ENCODE measurements around the gene AHNAK.

DNA sequence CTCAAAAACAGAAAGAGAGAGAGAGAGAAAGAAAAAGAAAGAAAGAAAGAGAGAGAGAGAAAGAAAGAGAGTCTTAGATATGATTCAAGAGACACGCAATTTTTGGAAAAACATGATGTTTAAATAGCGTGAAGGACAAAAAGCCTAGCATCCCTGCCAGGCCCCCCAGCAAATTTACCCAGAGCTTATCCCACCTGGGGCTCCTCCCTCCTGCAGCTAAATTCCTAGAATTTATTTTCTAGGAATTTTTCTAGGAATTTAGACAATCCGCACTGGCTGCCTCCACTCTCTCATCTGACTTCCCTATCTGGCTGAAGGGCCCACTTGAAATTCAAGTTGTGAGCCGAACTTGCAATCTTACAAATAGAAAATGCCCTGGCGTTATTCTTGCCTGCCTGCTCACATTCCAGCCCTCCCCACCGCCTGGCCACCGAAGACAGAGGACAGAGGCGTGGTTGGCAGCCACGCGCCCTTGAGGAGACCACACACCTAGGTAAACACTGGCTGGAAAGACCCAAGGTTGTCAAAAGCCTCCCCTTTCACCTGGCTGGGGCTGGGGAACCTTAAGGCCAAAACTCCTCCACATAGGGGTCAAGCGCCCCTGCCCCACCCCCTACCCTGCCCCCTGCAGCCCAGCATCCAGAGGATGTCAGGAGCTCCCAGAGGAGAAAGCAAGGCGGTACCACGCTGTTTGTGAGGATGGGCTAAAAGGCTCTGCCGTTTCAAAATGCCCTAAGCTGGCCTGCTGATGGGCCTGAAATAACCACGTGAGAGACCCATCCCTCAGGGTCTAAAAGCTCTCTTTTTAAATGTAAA is 42.2 kb downstream of the AHNAK start:
- TF ChIP-seq, protein P1, sequence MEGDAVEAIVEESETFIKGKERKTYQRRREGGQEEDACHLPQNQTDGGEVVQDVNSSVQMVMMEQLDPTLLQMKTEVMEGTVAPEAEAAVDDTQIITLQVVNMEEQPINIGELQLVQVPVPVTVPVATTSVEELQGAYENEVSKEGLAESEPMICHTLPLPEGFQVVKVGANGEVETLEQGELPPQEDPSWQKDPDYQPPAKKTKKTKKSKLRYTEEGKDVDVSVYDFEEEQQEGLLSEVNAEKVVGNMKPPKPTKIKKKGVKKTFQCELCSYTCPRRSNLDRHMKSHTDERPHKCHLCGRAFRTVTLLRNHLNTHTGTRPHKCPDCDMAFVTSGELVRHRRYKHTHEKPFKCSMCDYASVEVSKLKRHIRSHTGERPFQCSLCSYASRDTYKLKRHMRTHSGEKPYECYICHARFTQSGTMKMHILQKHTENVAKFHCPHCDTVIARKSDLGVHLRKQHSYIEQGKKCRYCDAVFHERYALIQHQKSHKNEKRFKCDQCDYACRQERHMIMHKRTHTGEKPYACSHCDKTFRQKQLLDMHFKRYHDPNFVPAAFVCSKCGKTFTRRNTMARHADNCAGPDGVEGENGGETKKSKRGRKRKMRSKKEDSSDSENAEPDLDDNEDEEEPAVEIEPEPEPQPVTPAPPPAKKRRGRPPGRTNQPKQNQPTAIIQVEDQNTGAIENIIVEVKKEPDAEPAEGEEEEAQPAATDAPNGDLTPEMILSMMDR (IDR thresholded peaks at IDR 0.05) = no peak
- TF ChIP-seq EP300 (IDR thresholded peaks at IDR 0.05) = no peak

Measured in stomach (tissue), 4 donors.